Body of pancreas (tissue), 4 donors: ENCODE measurements around the gene CDKN1B.
A peak's percentile ranks its signal among the peaks of the same experiment; 100 is the strongest.

Experiments
- POLR2A ChIP-seq, 3 donors: fragments of 450-650 bp; IDR thresholded peaks; one replicate each; pipeline ENCODE4 v1.6.1; 2016; ENCODE audit warnings: antibody characterized with exemption in 3 of 3, mild to moderate bottlenecking in 2 of 3
- TF ChIP-seq, protein P1 (sequence below), 7 experiments: fragments of 450-650 bp in 4 of 7; fragments of 200-600 bp in 3 of 7; sonication (generic) in 3 of 7; IDR thresholded peaks; one replicate each; pipeline ENCODE4 v1.5.1; 2016 to 2019; ENCODE audit warnings: antibody characterized with exemption in 7 of 7

- TF ChIP-seq, protein P1, sequence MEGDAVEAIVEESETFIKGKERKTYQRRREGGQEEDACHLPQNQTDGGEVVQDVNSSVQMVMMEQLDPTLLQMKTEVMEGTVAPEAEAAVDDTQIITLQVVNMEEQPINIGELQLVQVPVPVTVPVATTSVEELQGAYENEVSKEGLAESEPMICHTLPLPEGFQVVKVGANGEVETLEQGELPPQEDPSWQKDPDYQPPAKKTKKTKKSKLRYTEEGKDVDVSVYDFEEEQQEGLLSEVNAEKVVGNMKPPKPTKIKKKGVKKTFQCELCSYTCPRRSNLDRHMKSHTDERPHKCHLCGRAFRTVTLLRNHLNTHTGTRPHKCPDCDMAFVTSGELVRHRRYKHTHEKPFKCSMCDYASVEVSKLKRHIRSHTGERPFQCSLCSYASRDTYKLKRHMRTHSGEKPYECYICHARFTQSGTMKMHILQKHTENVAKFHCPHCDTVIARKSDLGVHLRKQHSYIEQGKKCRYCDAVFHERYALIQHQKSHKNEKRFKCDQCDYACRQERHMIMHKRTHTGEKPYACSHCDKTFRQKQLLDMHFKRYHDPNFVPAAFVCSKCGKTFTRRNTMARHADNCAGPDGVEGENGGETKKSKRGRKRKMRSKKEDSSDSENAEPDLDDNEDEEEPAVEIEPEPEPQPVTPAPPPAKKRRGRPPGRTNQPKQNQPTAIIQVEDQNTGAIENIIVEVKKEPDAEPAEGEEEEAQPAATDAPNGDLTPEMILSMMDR (IDR thresholded peaks at IDR 0.05) = peak in 4 of 7 experiments; percentile 11 to 39 (median 20)
- peak; percentile 31 to 69 (median 67) for TF ChIP-seq POLR2A (IDR thresholded peaks at IDR 0.05)
Measured at GRCh38 chr12:12714276-12715021, 2.7 kb upstream of the CDKN1B start.
